GM19240 (cell line): ENCODE results near the gene KCNJ14.

Experiments
- DNase-seq: peaks from one replicate; pipeline ENCODE4 v3.0.0; 2011; ENCODE audit warnings: low spot score; ENCODE audit not compliant: insufficient read length

KCNJ14 gene

GRCh38 chr19:48445256-48445605 is 10.1 kb upstream of the KCNJ14 start:
- DNase-seq = peak; percentile 66

GRCh38 chr19:48445606-48446481 is 9.5 kb upstream of the KCNJ14 start, which contains the start of gene GRWD1:
GRWD1 (plus strand) TSS chr19:48445983; CDS start chr19:48446006, 23 bp downstream.
- peak; percentile 100 for DNase-seq

- DNase-seq = no peak
These were observed 8.8 kb upstream of the KCNJ14 start for GRCh38 chr19:48446579-48446978.

- no peak for DNase-seq
These were observed 6.8 kb upstream of the KCNJ14 start for GRCh38 chr19:48448563-48448962.

- no peak for DNase-seq
These were observed 4.9 kb upstream of the KCNJ14 start for GRCh38 chr19:48450441-48450840.

- DNase-seq = no peak
These were observed 4.5 kb upstream of the KCNJ14 start for GRCh38 chr19:48450863-48451262.

- no peak for DNase-seq
These were observed 3.8 kb upstream of the KCNJ14 start for GRCh38 chr19:48451624-48452023.

- no peak for DNase-seq
These were observed 2.8 kb upstream of the KCNJ14 start for GRCh38 chr19:48452289-48453190.

GRCh38 chr19:48454150-48454730 is 1.1 kb upstream of the KCNJ14 start:
- no peak for DNase-seq

- no peak for DNase-seq
These were observed 661 bp downstream of the KCNJ14 start for GRCh38 chr19:48455908-48456562.

- DNase-seq = no peak
These were observed 1.5 kb downstream of the KCNJ14 start for GRCh38 chr19:48456864-48457263.

GRCh38 chr19:48458016-48458415 is 2.6 kb downstream of the KCNJ14 start:
- no peak for DNase-seq

GRCh38 chr19:48461651-48461981 is 6.2 kb downstream of the KCNJ14 start:
- no peak for DNase-seq

GRCh38 chr19:48461982-48462655 is 6.7 kb downstream of the KCNJ14 start:
- no peak for DNase-seq

GRCh38 chr19:48465215-48465614 is 9.8 kb downstream of the KCNJ14 start:
- no peak for DNase-seq

- DNase-seq = no peak
These were observed 11.4 kb downstream of the KCNJ14 start for GRCh38 chr19:48466561-48467325.

- DNase-seq = peak; percentile 96
These were observed 13.5 kb downstream of the KCNJ14 start for GRCh38 chr19:48468772-48469288.

GRCh38 chr19:48469289-48469881 is 14.0 kb downstream of the KCNJ14 start, which contains the start of gene CYTH2:
CYTH2 (plus strand) TSS chr19:48469369; CDS start chr19:48469508, 139 bp downstream.
- no peak for DNase-seq

- DNase-seq = no peak
These were observed 14.7 kb downstream of the KCNJ14 start for GRCh38 chr19:48469934-48470680.
